Measurements from ENCODE around the gene SCAMP2. TPM values are rescaled to one million over a fixed set of nuclear protein-coding genes. Genes with fewer than 3 reads are reported as not detected.

SCAMP2 gene
- total RNA-seq, 2 experiments from 2014 or later, result 56.1 to 56.9 TPM

- H3K27ac ChIP-seq (ENCODE audit: low read depth in 1 of 2, low read length in 2 of 2), result no peak overlapping the region
- no peak overlapping the region for H3K4me3 Mint-ChIP-seq
- no peak for TF ChIP-seq CTCF (IDR thresholded peaks at IDR 0.05)
- peaks cover 54% of the 10 kb centered on the region for H3K36me3 Mint-ChIP-seq (ENCODE audit: low read depth)
- H3K27me3 ChIP-seq (ENCODE audit: control insufficient read depth in 1 of 2, insufficient read depth in 2 of 2, low read length in 2 of 2), result no peaks in the 10 kb centered on the region
- peak overlapping the region; percentile 74 for H3K27ac Mint-ChIP-seq
- H3K27me3 Mint-ChIP-seq, result no peaks in the 10 kb centered on the region
- peaks cover 52% of the 10 kb centered on the region for H3K36me3 ChIP-seq (ENCODE audit: insufficient read depth, low read length)
- intact Hi-C loops (cut with DNase I, micrococcal nuclease), result no loop called here
- ATAC-seq (ENCODE audit: poor library complexity) (no peak), DNase-seq (no peak)
- CTCF ChIA-PET, result interaction anchor here (1.5 kb wide), 1 partner anchor 13 kb away, joined by 7 read pairs; no protein-coding TSS in a partner anchor
- H3K4me1 ChIP-seq (ENCODE audit: insufficient read depth, low read length), result peaks cover 40% of the 10 kb centered on the region
- POLR2A ChIA-PET, result interaction anchor here (0.9 to 1.2 kb wide), 2 partner anchors 11 to 46 kb away, joined by 3 to 4 read pairs; no protein-coding TSS in a partner anchor
- H3K9me3 ChIP-seq (ENCODE audit: control insufficient read depth in 1 of 2, insufficient read depth in 1 of 2, low read length in 2 of 2), result no peaks in the 10 kb centered on the region
- no peaks in the 10 kb centered on the region for H3K9me3 Mint-ChIP-seq
- no peak overlapping the region for H3K4me3 ChIP-seq (ENCODE audit: low read length)
- peaks cover 30% of the 10 kb centered on the region for H3K4me1 Mint-ChIP-seq (ENCODE audit: low read depth)
Observed at GRCh38 chr15:74855857-74856256, 17.3 kb downstream of the SCAMP2 start.

GRCh38 chr15:74854453-74855022, 18.6 kb downstream of the SCAMP2 start:
- Histone ChIP-seq H3K27me3 (ENCODE audit: control insufficient read depth in 1 of 2, insufficient read depth in 2 of 2, low read length in 2 of 2) (no peaks in the 10 kb centered on the region), H3K9me3 (ENCODE audit: control insufficient read depth in 1 of 2, insufficient read depth in 1 of 2, low read length in 2 of 2) (no peaks in the 10 kb centered on the region), H3K27ac (ENCODE audit: low read depth in 1 of 2, low read length in 2 of 2) (no peak overlapping the region), H3K4me1 (ENCODE audit: insufficient read depth, low read length) (peaks cover 32% of the 10 kb centered on the region), H3K36me3 (ENCODE audit: insufficient read depth, low read length) (peaks cover 65% of the 10 kb centered on the region), H3K4me3 (ENCODE audit: low read length) (no peak overlapping the region)
- ATAC-seq (ENCODE audit: poor library complexity) (no peak), DNase-seq (no peak)
- peaks cover 65% of the 10 kb centered on the region for H3K36me3 Mint-ChIP-seq (ENCODE audit: low read depth)
- TF ChIP-seq CTCF (IDR thresholded peaks at IDR 0.05), result no peak
- intact Hi-C loops (cut with DNase I, micrococcal nuclease), result no loop called here
- peak overlapping the region; percentile 18 for H3K27ac Mint-ChIP-seq
- H3K9me3 Mint-ChIP-seq, result no peaks in the 10 kb centered on the region
- POLR2A ChIA-PET, result interaction anchor here (0.9 kb wide), 1 partner anchor 47 kb away, joined by 4 read pairs; no protein-coding TSS in a partner anchor
- CTCF ChIA-PET, result no interaction called here
- H3K4me3 Mint-ChIP-seq, result no peak overlapping the region
- no peaks in the 10 kb centered on the region for H3K27me3 Mint-ChIP-seq
- peaks cover 30% of the 10 kb centered on the region for H3K4me1 Mint-ChIP-seq (ENCODE audit: low read depth)

GRCh38 chr15:74851960-74852359, 21.2 kb downstream of the SCAMP2 start:
- Histone ChIP-seq H3K4me3 (ENCODE audit: low read length) (no peak overlapping the region), H3K36me3 (ENCODE audit: insufficient read depth, low read length) (peaks cover 75% of the 10 kb centered on the region), H3K9me3 (ENCODE audit: control insufficient read depth in 1 of 2, insufficient read depth in 1 of 2, low read length in 2 of 2) (no peaks in the 10 kb centered on the region), H3K27me3 (ENCODE audit: control insufficient read depth in 1 of 2, insufficient read depth in 2 of 2, low read length in 2 of 2) (no peaks in the 10 kb centered on the region), H3K27ac (ENCODE audit: low read depth in 1 of 2, low read length in 2 of 2) (peak overlapping the region in 1 of 2 donors; percentile 1), H3K4me1 (ENCODE audit: insufficient read depth, low read length) (peaks cover 7% of the 10 kb centered on the region)
- intact Hi-C loops (cut with DNase I, micrococcal nuclease), result no loop called here
- no peaks in the 10 kb centered on the region for H3K9me3 Mint-ChIP-seq
- H3K36me3 Mint-ChIP-seq (ENCODE audit: low read depth), result peaks cover 67% of the 10 kb centered on the region
- H3K27ac Mint-ChIP-seq, result no peak overlapping the region
- ChIA-PET POLR2A (no interaction called here), CTCF (no interaction called here)
- ATAC-seq (ENCODE audit: poor library complexity) (no peak), DNase-seq (no peak)
- TF ChIP-seq CTCF (IDR thresholded peaks at IDR 0.05), result no peak
- no peak overlapping the region for H3K4me3 Mint-ChIP-seq
- H3K27me3 Mint-ChIP-seq, result no peaks in the 10 kb centered on the region
- H3K4me1 Mint-ChIP-seq (ENCODE audit: low read depth), result peaks cover 12% of the 10 kb centered on the region
